GM12878 (cell line): ENCODE data around the gene POT1. TPM values are rescaled to one million over a fixed set of nuclear protein-coding genes. Genes with fewer than 3 reads are reported as not detected.

Experiments
- ATAC-seq: fragments of 200-7000 bp; cut with Tn5 transposase; 3 replicates; pipeline ENCODE4 v1.9.1; 2020; ENCODE audit warnings: mild to moderate bottlenecking, moderate library complexity
- BruUV-seq: library from RNA; stranded (reverse); fragments of 400-500 nt; replicated peaks from 2 replicates; lab custom pipeline; 2021; lab: Mats Ljungman, UMichigan
- CTCF ChIA-PET: fragments of 300-600 bp; sonication (Branson Sonifier 250); formaldehyde crosslinking; extraction: SDS; loops from one replicate; lab custom pipeline; 2021; ENCODE audit warnings: inconsistent platforms; lab: Yijun Ruan, JAX
- POLR2A ChIA-PET: fragments of 350-600 bp; formaldehyde crosslinking; extraction: SDS; loops from one replicate; lab custom pipeline; 2021; ENCODE audit warnings: inconsistent platforms; lab: Charles Lee
- RAD21 ChIA-PET: fragments of 300-600 bp; sonication (Branson Sonifier 250); formaldehyde crosslinking; loops from one replicate; lab custom pipeline; 2023; ENCODE audit warnings: antibody characterized with exemption; ENCODE audit not compliant: unreplicated experiment; lab: Charles Lee
- SMC1A ChIA-PET: fragments of 300-600 bp; sonication (Branson Sonifier 250); formaldehyde crosslinking; loops from one replicate; lab custom pipeline; 2023; ENCODE audit not compliant: unreplicated experiment, uncharacterized antibody; lab: Charles Lee
- DNase-seq: peaks from one replicate; pipeline ENCODE4 v3.0.0-alpha.2; 2011; ENCODE audit warnings: low read depth, low spot score
- FAIRE-seq: peaks from 3 replicates; lab custom pipeline; 2011; peaks lifted over from hg19 to GRCh38; lab: Jason Lieb, UNC
- H2AFZ ChIP-seq: 2 replicates; pipeline ENCODE4 v1.6.0; 2011; ENCODE audit warnings: low read depth, low read length, control low read depth; ENCODE audit not compliant: control insufficient read depth
- H3K27ac ChIP-seq: 2 replicates; pipeline ENCODE4 v1.5.1; 2011; ENCODE audit warnings: control low read depth; ENCODE audit not compliant: control insufficient read depth, insufficient read depth
- H3K27me3 ChIP-seq, 2 experiments: replicated peaks in 1 of 2; 2 replicates each; pipeline versions ENCODE4 v1.6.0 to v1.6.1; 2011; ENCODE audit warnings: low read length in 1 of 2; ENCODE audit not compliant: control insufficient read depth in 2 of 2, insufficient read depth in 2 of 2
- H3K36me3 ChIP-seq, 2 experiments: 2 replicates each; pipeline ENCODE4 v1.5.1; 2011; ENCODE audit warnings: low read length in 1 of 2; ENCODE audit not compliant: control insufficient read depth in 2 of 2, insufficient read depth in 2 of 2
- H3K4me1 ChIP-seq: 2 replicates; pipeline ENCODE4 v1.6.1; 2011; ENCODE audit warnings: mild to moderate bottlenecking, low read length, moderate library complexity, mixed read lengths; ENCODE audit not compliant: control insufficient read depth, insufficient read depth
- H3K4me2 ChIP-seq: 2 replicates; pipeline ENCODE4 v1.6.0; 2011; ENCODE audit warnings: control low read depth; ENCODE audit not compliant: control insufficient read depth, insufficient read depth
- H3K4me3 ChIP-seq: fragments of 200-600 bp; sonication (generic); 2 replicates; pipeline ENCODE4 v1.5.1; 2016
- H3K79me2 ChIP-seq: 2 replicates; pipeline ENCODE4 v1.6.0; 2011; ENCODE audit warnings: low read length; ENCODE audit not compliant: control insufficient read depth, insufficient read depth
- H3K9ac ChIP-seq: 2 replicates; pipeline ENCODE4 v1.8.0; 2011; ENCODE audit warnings: low read length, control low read depth, mixed read lengths; ENCODE audit not compliant: control insufficient read depth, insufficient read depth
- H3K9me3 ChIP-seq: replicated peaks from 3 replicates; pipeline ENCODE4 v1.5.1; 2011; ENCODE audit warnings: mild to moderate bottlenecking, low read length; ENCODE audit not compliant: control insufficient read depth, insufficient read depth
- H4K20me1 ChIP-seq: 2 replicates; pipeline ENCODE4 v1.6.0; 2011; ENCODE audit not compliant: control insufficient read depth, insufficient read depth
- CEBPZ ChIP-seq: fragments of 150-350 bp; IDR thresholded peaks from 2 replicates; pipeline ENCODE4 v1.6.1; 2016; ENCODE audit warnings: low read depth, low read length
- CTCF ChIP-seq, 3 experiments: IDR thresholded peaks in 2 of 3; conservative IDR thresholded peaks in 1 of 3; 2 replicates each; pipeline ENCODE4 v1.5.1; 2011; ENCODE audit warnings: low read depth in 3 of 3, low read length in 3 of 3, mild to moderate bottlenecking in 3 of 3, control low read depth in 2 of 3, moderate library complexity in 2 of 3, inconsistent platforms in 1 of 3, mixed read lengths in 1 of 3; ENCODE audit not compliant: control insufficient read depth in 2 of 3, insufficient read depth in 1 of 3; ENCODE audit errors: extremely low read depth in 1 of 3
- ELK1 ChIP-seq: IDR thresholded peaks from 2 replicates; pipeline ENCODE4 v1.6.1; 2012; ENCODE audit warnings: low read depth, low read length, improper control_type of control experiment
- GATAD2B ChIP-seq: fragments of 450-650 bp; conservative IDR thresholded peaks from 2 replicates; pipeline ENCODE4 v1.6.1; 2017; ENCODE audit warnings: low read depth, mild to moderate bottlenecking, moderate library complexity
- IRF5 ChIP-seq: fragments of 450-650 bp; IDR thresholded peaks from 2 replicates; pipeline ENCODE4 v1.6.1; 2017; ENCODE audit warnings: borderline replicate concordance
- NFIC ChIP-seq: IDR thresholded peaks from 2 replicates; pipeline ENCODE4 v1.6.1; 2012; ENCODE audit warnings: low read depth, mild to moderate bottlenecking, inconsistent platforms, low read length, moderate library complexity
- NKRF ChIP-seq: fragments of 450-650 bp; conservative IDR thresholded peaks from 2 replicates; pipeline ENCODE4 v1.6.1; 2017; ENCODE audit warnings: mild to moderate bottlenecking, moderate library complexity
- NR2C2 ChIP-seq: IDR thresholded peaks from 2 replicates; pipeline ENCODE4 v1.6.1; 2011; ENCODE audit warnings: borderline replicate concordance, low read depth; ENCODE audit not compliant: control insufficient read depth, insufficient read length
- RELB ChIP-seq: fragments of 450-650 bp; IDR thresholded peaks from 2 replicates; pipeline ENCODE4 v1.6.1; 2017; ENCODE audit warnings: low read depth, mild to moderate bottlenecking, moderate library complexity
- SMAD1 ChIP-seq: fragments of 450-650 bp; IDR thresholded peaks from 2 replicates; pipeline ENCODE4 v1.6.1; 2018; ENCODE audit warnings: mild to moderate bottlenecking, low read depth; ENCODE audit not compliant: partially characterized antibody
- SUZ12 ChIP-seq: fragments of 200-600 bp; sonication (generic); IDR thresholded peaks from one replicate; pipeline ENCODE4 v1.6.1; 2018; ENCODE audit warnings: antibody characterized with exemption, mild to moderate bottlenecking; ENCODE audit not compliant: unreplicated experiment
- WGBS: methylation state at CpG from one replicate; pipeline ENCODE4 v1.1.6; 2016; ENCODE audit warnings: low lambda C conversion rate; ENCODE audit not compliant: insufficient replicate concordance, insufficient coverage; ENCODE audit errors: missing lambda C conversion rate; 5-methylcytosine and 5-hydroxymethylcytosine counted together
- in situ Hi-C: fragments of 300-500 bp; cut with MboI; formaldehyde crosslinking; loops from 9 replicates; pipeline ENCODE4 v1.14.3; 2018; ENCODE audit warnings: mixed read lengths
- intact Hi-C: fragments of 100-400 bp; cut with micrococcal nuclease; formaldehyde crosslinking; loops from one replicate; pipeline ENCODE4 v1.14.2; 2022; ENCODE audit not compliant: unreplicated experiment
- polyA plus RNA-seq, 11 experiments: library from polyadenylated mRNA; depleted of rRNA in 4 of 11; unstranded in 6 of 11; stranded (reverse) in 5 of 11; fragments of >200 nt; fragmentation: Nextera tagmentation in 4 of 11; fragmentation: Illumina TruSeq in 1 of 11; extraction: Ambion mirVana in 4 of 11; extraction: Trizol in 1 of 11; gene quantifications; 1 replicate in 1 of 11; 2 replicates in 10 of 11; pipeline versions ENCODE4 v1.2.1 to v1.2.3, GENCODE V29; 2011 to 2016; ENCODE audit warnings: inconsistent platforms in 2 of 11, missing spikeins in 2 of 11, low read depth in 1 of 11
- total RNA-seq, 4 experiments: library from RNA; depleted of rRNA in 3 of 4; stranded (reverse); fragments of >200 nt in 3 of 4; fragmentation: Illumina TruSeq in 1 of 4; extraction: Trizol in 1 of 4; gene quantifications; 2 replicates each; pipeline versions ENCODE4 v1.2.1 to v1.2.3, GENCODE V29; 2013 to 2021

Gene POT1
- total and polyA plus RNA-seq, 10 of the 15 experiments (the other 5 are each of a cell fraction or from before 2014, with no cell fraction given): 16.3 to 87.0 (median 33.9) TPM

GRCh38 chr7:124790645-124791044, 139.0 kb downstream of the POT1 start:
- intact Hi-C loops (no loop called here), in situ Hi-C loops (no loop called here)
- no peaks in the 10 kb centered on the region for H3K4me1 ChIP-seq
- ATAC-seq (peak; percentile 55), DNase-seq (no peak), FAIRE-seq (no peak)
- H2AFZ ChIP-seq: no peak overlapping the region
- H3K9me3 ChIP-seq: no peaks in the 10 kb centered on the region
- H3K4me2 ChIP-seq: no peak overlapping the region
- no peak overlapping the region for H3K4me3 ChIP-seq
- CTCF ChIA-PET: interaction anchor here (1.1 kb wide), 1 partner anchor 20 kb away, joined by 4 read pairs; no protein-coding TSS in a partner anchor
- SMC1A ChIA-PET: interaction anchor here (1.3 kb wide), 1 partner anchor 636 kb away, joined by 3 read pairs; no protein-coding TSS in a partner anchor
- H3K27ac ChIP-seq: no peak overlapping the region
- H3K79me2 ChIP-seq: no peaks in the 10 kb centered on the region
- no peaks in the 10 kb centered on the region for H3K36me3 ChIP-seq
- H4K20me1 ChIP-seq: no peaks in the 10 kb centered on the region
- RAD21 ChIA-PET: no interaction called here
- no peaks in the 10 kb centered on the region; a peak in 1 of 4 replicates for H3K27me3 ChIP-seq
- 22% methylated on average over 6 of the region's 6 CpGs for WGBS
- POLR2A ChIA-PET: interaction anchor here (1.0 kb wide), 1 partner anchor 13 kb away, joined by 3 read pairs; no protein-coding TSS in a partner anchor
- no peak overlapping the region for H3K9ac ChIP-seq
- BruUV-seq: no TSS peak
- TF ChIP-seq SMAD1 (no peak), IRF5 (no peak), NKRF (no peak), NFIC (no peak), ELK1 (no peak), RELB (no peak), CEBPZ (no peak), NR2C2 (no peak), CTCF (IDR thresholded peaks at IDR 0.05 in 2 of 3, conservative IDR thresholded peaks at IDR 0.05 in 1 of 3; ENCODE audit: control insufficient read depth in 2 of 3, extremely low read depth in 1 of 3, insufficient read depth in 1 of 3, low read depth in 3 of 3, low read length in 3 of 3) (no peak), SUZ12 (no peak), GATAD2B (no peak)
